ENCODE measurements around the gene MACROH2A1. TPM values are rescaled to one million over a fixed set of nuclear protein-coding genes. Genes with fewer than 3 reads are reported as not detected.

Gene MACROH2A1
- total and polyA plus RNA-seq, 2 of the 4 experiments (the other 2 are of a cell fraction), result 122 to 126 TPM

DNA sequence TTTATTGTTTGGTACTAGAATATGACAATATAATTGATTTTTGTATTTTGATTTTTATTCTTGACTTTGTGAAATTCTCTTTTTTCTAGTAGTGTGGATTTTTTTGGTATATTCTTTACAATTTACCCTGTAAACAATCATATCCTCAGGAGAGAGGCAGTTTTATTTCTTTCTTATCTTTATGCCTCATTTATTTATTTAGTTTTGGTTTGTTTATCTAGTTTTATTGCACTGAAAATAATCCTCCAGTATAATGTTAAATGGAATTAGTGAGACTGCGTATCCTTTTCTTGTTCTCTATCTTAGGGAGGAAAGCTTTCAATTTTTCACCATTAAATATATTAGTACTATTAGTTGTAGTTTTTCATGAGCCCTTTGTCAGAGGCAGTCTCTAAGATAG lies 109.4 kb downstream of the MACROH2A1 start:
- Histone ChIP-seq H2AFZ (replicated peaks; ENCODE audit: low read length, poor library complexity) (no peak overlapping the region), H2BK5ac (ENCODE audit: low read depth, low read length, poor library complexity, severe bottlenecking) (no peak overlapping the region), H3K9me3 (ENCODE audit: control insufficient read depth, insufficient read depth, low read length) (no peaks in the 10 kb centered on the region), H3K4me3 (ENCODE audit: insufficient read depth, low read depth, low read length) (no peak overlapping the region), H2AK9ac (replicated peaks; ENCODE audit: low read depth, low read length, poor library complexity) (no peak overlapping the region), H3K14ac (replicated peaks; ENCODE audit: low read depth, low read length) (no peak overlapping the region), H2BK20ac (ENCODE audit: low read depth, low read length) (no peak overlapping the region), H3K4me1 (ENCODE audit: control insufficient read depth, insufficient read depth, low read length) (peaks cover 3% of the 10 kb centered on the region), H4K8ac (ENCODE audit: low read depth in 2 of 2, low read length in 2 of 2) (no peak overlapping the region), H2AK5ac (ENCODE audit: low read depth, low read length) (0 out of 2 replicates have a peak overlapping the region, but pooled peaks have one; percentile 51), H3K27ac (ENCODE audit: insufficient read depth, low read length) (no peak overlapping the region), H3K4ac (ENCODE audit: low read depth, low read length) (no peak overlapping the region), H3K27me3 (ENCODE audit: control insufficient read depth, insufficient read depth, low read length) (no peaks in the 10 kb centered on the region), H4K5ac (ENCODE audit: low read depth, low read length) (no peak overlapping the region), H3K56ac (ENCODE audit: extremely low read depth, insufficient read depth, low read length) (no peak overlapping the region), H3K4me2 (ENCODE audit: low read depth, low read length) (no peak overlapping the region), H2BK120ac (ENCODE audit: low read depth, low read length) (no peak overlapping the region), H3K9ac (ENCODE audit: low read depth, low read length) (no peak overlapping the region), H4K91ac (ENCODE audit: insufficient read depth, low read depth, low read length) (no peak overlapping the region; the same call in 1 of the 2 replicates), H3K79me1 (ENCODE audit: low read depth in 1 of 2, low read length in 2 of 2) (no peaks in the 10 kb centered on the region), H3K9me1 (ENCODE audit: insufficient read depth, low read length) (no peaks in the 10 kb centered on the region), H2BK15ac (ENCODE audit: low read depth, low read length) (peak overlapping the region; percentile 44; the same call in 1 of the 3 replicates), H3K36me3 (ENCODE audit: control insufficient read depth, insufficient read depth, low read length) (no peaks in the 10 kb centered on the region), H3K23ac (ENCODE audit: low read depth, low read length) (no peak overlapping the region), H4K20me1 (ENCODE audit: insufficient read depth, low read length) (no peaks in the 10 kb centered on the region), H3K18ac (ENCODE audit: low read depth, low read length) (peak overlapping the region; percentile 52)
- no peak for TF ChIP-seq NFE2L2 (IDR thresholded peaks at IDR 0.05; ENCODE audit: low read depth, low read length)
- TF ChIP-seq, protein P1, sequence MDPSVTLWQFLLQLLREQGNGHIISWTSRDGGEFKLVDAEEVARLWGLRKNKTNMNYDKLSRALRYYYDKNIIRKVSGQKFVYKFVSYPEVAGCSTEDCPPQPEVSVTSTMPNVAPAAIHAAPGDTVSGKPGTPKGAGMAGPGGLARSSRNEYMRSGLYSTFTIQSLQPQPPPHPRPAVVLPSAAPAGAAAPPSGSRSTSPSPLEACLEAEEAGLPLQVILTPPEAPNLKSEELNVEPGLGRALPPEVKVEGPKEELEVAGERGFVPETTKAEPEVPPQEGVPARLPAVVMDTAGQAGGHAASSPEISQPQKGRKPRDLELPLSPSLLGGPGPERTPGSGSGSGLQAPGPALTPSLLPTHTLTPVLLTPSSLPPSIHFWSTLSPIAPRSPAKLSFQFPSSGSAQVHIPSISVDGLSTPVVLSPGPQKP (IDR thresholded peaks at IDR 0.05; ENCODE audit: borderline replicate concordance, low read depth, low read length), result no peak
- TF ChIP-seq SMC3 (IDR thresholded peaks at IDR 0.05; ENCODE audit: low read depth, low read length), result no peak
- no peak for TF ChIP-seq MAFK (IDR thresholded peaks at IDR 0.05; ENCODE audit: low read depth, low read length)
- TF ChIP-seq RFX5 (IDR thresholded peaks at IDR 0.05; ENCODE audit: low read depth, low read length), result no peak
- TF ChIP-seq MAZ (IDR thresholded peaks at IDR 0.05; ENCODE audit: borderline replicate concordance, low read depth, low read length), result no peak
- TF ChIP-seq, protein P2, sequence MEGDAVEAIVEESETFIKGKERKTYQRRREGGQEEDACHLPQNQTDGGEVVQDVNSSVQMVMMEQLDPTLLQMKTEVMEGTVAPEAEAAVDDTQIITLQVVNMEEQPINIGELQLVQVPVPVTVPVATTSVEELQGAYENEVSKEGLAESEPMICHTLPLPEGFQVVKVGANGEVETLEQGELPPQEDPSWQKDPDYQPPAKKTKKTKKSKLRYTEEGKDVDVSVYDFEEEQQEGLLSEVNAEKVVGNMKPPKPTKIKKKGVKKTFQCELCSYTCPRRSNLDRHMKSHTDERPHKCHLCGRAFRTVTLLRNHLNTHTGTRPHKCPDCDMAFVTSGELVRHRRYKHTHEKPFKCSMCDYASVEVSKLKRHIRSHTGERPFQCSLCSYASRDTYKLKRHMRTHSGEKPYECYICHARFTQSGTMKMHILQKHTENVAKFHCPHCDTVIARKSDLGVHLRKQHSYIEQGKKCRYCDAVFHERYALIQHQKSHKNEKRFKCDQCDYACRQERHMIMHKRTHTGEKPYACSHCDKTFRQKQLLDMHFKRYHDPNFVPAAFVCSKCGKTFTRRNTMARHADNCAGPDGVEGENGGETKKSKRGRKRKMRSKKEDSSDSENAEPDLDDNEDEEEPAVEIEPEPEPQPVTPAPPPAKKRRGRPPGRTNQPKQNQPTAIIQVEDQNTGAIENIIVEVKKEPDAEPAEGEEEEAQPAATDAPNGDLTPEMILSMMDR (conservative IDR thresholded peaks at IDR 0.05; ENCODE audit: low read depth, low read length), result no peak
- TF ChIP-seq RCOR1 (IDR thresholded peaks at IDR 0.05; ENCODE audit: insufficient replicate concordance, low read length), result no peak
- TF ChIP-seq MXI1 (IDR thresholded peaks at IDR 0.05; ENCODE audit: borderline replicate concordance, low read depth, low read length), result no peak
- no peak for TF ChIP-seq POLR2A (IDR thresholded peaks at IDR 0.05; ENCODE audit: low read depth, low read length)
- TF ChIP-seq RAD21 (IDR thresholded peaks at IDR 0.05; ENCODE audit: low read length), result no peak
- no peak for TF ChIP-seq BHLHE40 (IDR thresholded peaks at IDR 0.05; ENCODE audit: low read depth, low read length)
- no peak for TF ChIP-seq CEBPB (IDR thresholded peaks at IDR 0.05; ENCODE audit: low read depth, low read length)
- CTCF ChIA-PET, result no interaction called here
- dilution Hi-C loops (cut with HindIII; ENCODE audit: low sequenced_read_pairs, unreplicated experiment), result no loop called here
- ATAC-seq (ENCODE audit: low read depth), result no peak; the same call in 1 of the 2 replicates
- no CpG with 5 or more reads among the region's 1 CpG for WGBS, 2 experiments (ENCODE audit: extremely low coverage in 2 of 2, insufficient read length in 1 of 2)
- no TSS peak for BruUV-seq (replicated peaks)
- intact Hi-C loops (cut with micrococcal nuclease), result no loop called here
- DNase-seq, result no peak
- POLR2A ChIA-PET (ENCODE audit: unreplicated experiment), result no interaction called here
- in situ Hi-C loops (cut with MboI; ENCODE audit: low sequenced_read_pairs), result no loop called here

Measured in IMR-90 (cell line).